Measurements from ENCODE around the gene MAPKAPK5.
"Not testable (repeated sequence)": the region's sequence is repeated elsewhere in the genome, so short reads cannot be mapped to it uniquely, and the experiment has no call there.

MAPKAPK5 gene

GRCh38 chr12:111826316-111826715 is 15.7 kb upstream of the MAPKAPK5 start:
- no peak for TF ChIP-seq CTCF (IDR thresholded peaks at IDR 0.05; ENCODE audit: low read depth, low read length)
- no peak for TF ChIP-seq MAX (IDR thresholded peaks at IDR 0.05; ENCODE audit: low read depth, low read length)
- TF ChIP-seq POLR2A (IDR thresholded peaks at IDR 0.05; ENCODE audit: extremely low read depth, insufficient read length), result no peak
- no peak for TF ChIP-seq MYC (IDR thresholded peaks at IDR 0.05; ENCODE audit: low read depth, low read length)
- no peak for DNase-seq (ENCODE audit: low read depth)
- H3K4me3 ChIP-seq (ENCODE audit: low read depth, low read length), result no peak overlapping the region

GRCh38 chr12:111826992-111827391 is 15.0 kb upstream of the MAPKAPK5 start:
- TF ChIP-seq POLR2A (IDR thresholded peaks at IDR 0.05; ENCODE audit: extremely low read depth, insufficient read length) (no peak), MYC (IDR thresholded peaks at IDR 0.05; ENCODE audit: low read depth, low read length) (no peak), CTCF (IDR thresholded peaks at IDR 0.05; ENCODE audit: low read depth, low read length) (no peak), MAX (IDR thresholded peaks at IDR 0.05; ENCODE audit: low read depth, low read length) (no peak)
- H3K4me3 ChIP-seq (ENCODE audit: low read depth, low read length), result no peak overlapping the region
- DNase-seq (ENCODE audit: low read depth), result no peak

DNA sequence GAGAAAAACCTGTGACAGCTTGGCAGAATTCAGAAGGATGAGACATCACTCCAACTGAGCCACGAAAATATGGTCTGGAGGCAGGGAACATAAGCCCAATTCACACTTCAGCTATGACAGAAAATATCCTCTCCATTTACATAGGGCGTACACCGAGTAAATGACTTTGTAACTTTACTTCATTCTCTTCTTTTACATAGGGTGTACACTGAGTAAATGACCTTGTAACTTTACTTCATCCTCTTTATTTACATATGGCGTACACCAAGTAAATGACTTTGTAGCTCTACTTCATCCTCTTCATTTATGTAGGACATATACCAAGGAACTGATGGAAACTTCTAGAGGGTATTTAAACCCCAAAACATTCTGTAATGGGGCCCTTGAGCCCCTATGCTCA is 14.1 kb upstream of the MAPKAPK5 start:
- no peak for DNase-seq (ENCODE audit: low read depth)
- TF ChIP-seq CTCF (IDR thresholded peaks at IDR 0.05; ENCODE audit: low read depth, low read length) (no peak), POLR2A (IDR thresholded peaks at IDR 0.05; ENCODE audit: extremely low read depth, insufficient read length) (no peak), MYC (IDR thresholded peaks at IDR 0.05; ENCODE audit: low read depth, low read length) (no peak), MAX (IDR thresholded peaks at IDR 0.05; ENCODE audit: low read depth, low read length) (no peak)
- H3K4me3 ChIP-seq (ENCODE audit: low read depth, low read length), result no peak overlapping the region

DNA sequence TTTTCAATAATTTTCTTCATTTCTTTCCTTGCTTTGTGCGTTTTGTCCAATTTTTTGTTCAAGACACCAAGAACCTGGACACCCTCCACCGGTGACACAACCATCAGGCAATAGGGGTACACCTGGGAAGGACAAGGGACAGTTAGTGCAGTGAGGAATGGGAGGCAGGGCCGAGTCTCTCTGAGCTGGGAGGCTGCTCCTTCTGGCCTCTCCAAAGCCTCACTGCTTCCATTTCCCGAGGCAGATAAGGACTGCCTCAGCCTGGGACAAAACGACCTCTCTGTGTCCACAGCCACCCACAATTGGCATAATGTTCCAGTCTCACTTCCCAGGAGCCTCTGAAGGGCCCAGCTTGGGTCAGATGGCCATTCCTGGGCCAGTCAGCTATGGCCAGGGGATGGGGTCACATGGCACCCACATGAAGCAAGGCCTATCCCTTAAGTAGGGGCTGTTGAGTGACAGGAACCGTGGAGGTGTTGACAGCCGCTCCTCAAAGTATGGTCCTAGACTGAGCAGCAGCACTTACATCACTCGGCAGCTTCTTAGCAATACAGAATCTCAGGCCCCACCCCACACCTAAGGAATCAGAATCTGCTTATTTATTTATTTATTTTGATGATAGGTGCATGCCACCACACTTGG is 13.6 kb upstream of the MAPKAPK5 start:
- no peak for DNase-seq (ENCODE audit: low read depth)
- no peak overlapping the region for H3K4me3 ChIP-seq (ENCODE audit: low read depth, low read length)
- TF ChIP-seq CTCF (IDR thresholded peaks at IDR 0.05; ENCODE audit: low read depth, low read length) (no peak), POLR2A (IDR thresholded peaks at IDR 0.05; ENCODE audit: extremely low read depth, insufficient read length) (no peak), MYC (IDR thresholded peaks at IDR 0.05; ENCODE audit: low read depth, low read length) (no peak), MAX (IDR thresholded peaks at IDR 0.05; ENCODE audit: low read depth, low read length) (no peak)

- not testable (repeated sequence) for DNase-seq (ENCODE audit: low read depth); H3K4me3 ChIP-seq (ENCODE audit: low read depth, low read length)
Observed at GRCh38 chr12:111829635-111830034, 12.4 kb upstream of the MAPKAPK5 start.

- H3K4me3 ChIP-seq (ENCODE audit: low read depth, low read length), result peak overlapping the region; percentile 69
- peak; percentile 80 for DNase-seq (ENCODE audit: low read depth)
Observed at GRCh38 chr12:111834740-111835386, 7.2 kb upstream of the MAPKAPK5 start.

- H3K4me3 ChIP-seq (ENCODE audit: low read depth, low read length), result peak overlapping the region; percentile 69
- not testable (repeated sequence) for DNase-seq (ENCODE audit: low read depth)
Observed at GRCh38 chr12:111835531-111836181, 6.4 kb upstream of the MAPKAPK5 start.
